ENCODE results near the gene GKN1.
"Not testable (repeated sequence)": the region's sequence is repeated elsewhere in the genome, so short reads cannot be mapped to it uniquely, and the experiment has no call there.

GKN1 gene, protein sequence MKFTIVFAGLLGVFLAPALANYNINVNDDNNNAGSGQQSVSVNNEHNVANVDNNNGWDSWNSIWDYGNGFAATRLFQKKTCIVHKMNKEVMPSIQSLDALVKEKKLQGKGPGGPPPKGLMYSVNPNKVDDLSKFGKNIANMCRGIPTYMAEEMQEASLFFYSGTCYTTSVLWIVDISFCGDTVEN

DNA sequence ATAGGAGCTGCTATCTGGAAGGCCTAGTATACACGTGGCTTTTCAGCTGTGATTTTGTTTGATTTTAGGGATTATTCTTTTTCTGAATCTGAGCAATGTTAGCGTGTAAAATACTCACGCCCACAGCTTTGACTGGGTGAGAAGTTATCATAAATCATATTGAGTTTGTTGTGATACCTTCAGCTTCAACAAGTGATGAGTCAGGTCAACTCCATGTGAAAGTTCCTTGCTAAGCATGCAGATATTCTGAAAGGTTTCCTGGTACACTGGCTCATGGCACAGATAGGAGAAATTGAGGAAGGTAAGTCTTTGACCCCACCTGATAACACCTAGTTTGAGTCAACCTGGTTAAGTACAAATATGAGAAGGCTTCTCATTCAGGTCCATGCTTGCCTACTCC, at the start of gene GKN1:
Gene GKN1 (plus strand): TSS at position 386 of the 400 bp plus-strand sequence. CDS start 42 bp downstream, outside the sequence.
- DNase-seq (ENCODE audit: low spot score), result no peak

DNA sequence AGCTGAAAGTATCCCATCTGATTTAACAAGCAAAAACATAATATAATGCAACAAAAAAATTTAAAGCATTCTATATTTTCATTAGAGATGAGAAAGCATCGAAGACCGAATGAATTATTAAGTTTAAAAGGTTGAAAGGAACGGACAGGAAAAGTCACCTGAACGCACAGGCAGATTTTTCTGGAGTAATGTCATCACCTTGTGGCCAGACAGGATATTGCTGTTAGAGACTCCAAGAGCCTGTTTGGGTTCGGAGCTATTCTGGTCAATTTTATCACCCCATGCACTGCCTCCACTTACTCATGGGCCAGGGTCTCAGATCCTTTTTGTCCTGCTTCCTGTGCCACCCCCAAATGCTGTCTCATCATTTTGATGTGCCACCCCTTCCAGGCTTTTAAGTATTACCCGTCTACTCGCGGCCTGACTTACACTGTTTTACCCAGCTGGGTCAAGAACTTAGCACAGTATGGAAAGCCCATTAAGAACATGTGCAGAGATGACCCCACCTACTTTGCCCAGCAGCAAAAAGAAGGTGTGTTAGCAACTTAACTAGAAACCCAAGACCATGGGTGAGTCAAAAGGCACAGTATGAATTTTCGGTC, 49.0 kb upstream of the GKN1 start:
- DNase-seq (ENCODE audit: low spot score), result peak; percentile 71

DNA sequence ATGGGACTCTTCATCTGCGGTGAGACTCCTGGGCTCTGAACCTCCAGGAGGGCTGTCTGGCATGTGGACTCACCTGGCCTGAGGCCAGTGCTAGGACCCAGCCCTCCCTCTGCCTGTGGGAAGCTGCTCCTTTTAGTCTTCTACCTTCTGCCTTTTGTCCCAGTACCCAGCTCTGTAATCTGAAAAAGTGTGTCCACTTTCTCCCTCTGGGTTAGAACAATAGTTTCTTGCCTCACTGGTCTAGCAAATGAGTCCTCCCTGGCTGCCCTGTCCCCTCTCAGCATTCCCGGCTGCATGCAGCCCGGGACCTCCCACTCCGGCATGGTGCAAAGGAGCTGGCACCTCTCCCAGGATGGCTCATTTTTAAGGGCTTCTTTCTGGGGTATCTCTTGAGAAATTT, 47.6 kb upstream of the GKN1 start:
- DNase-seq (ENCODE audit: low spot score), result no peak

DNA sequence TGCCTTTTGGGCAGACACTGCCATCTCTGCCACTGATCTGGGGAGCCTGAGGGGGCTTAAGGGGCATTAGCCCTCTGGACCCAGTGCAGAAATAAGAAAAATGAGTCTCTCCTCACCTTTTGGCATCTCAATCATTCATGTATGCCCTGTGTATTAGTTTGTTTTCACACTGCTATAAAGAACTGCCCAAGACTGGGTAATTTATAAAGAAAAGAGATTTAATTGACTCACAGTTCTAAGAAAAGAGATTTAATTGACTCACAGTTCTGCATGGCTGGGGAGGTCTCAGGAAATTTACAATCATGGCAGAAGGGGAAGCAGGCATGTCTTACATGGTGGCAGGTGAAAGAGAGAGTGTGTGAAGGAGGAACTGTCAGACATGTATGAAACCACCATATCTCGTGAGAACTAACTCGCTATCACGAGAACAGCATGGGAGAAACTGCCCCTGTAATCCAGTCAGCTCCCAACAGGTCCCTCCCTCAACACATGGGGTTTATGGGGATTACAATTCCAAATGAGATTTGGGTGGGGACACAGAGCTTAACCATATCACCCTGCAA, 43.2 kb upstream of the GKN1 start:
- no peak for DNase-seq (ENCODE audit: low spot score)

DNA sequence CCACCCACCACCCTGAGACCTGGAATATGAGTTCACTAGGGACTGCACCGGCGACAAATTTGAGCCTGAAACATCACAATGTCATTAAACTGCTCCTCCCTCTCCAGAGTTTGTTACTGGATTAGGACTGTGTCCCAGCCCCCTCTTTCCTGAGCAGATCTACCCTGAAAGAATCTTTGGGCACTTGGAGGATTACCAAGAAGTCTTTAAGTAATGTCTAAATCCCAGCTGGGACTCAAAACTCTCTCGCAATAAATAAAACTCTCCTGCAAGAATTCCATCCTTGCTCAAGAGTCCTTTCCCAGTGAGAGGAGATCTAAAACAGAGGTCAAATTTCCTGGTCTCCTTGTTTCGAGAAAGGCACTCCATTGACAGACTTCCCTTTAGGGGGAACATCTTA, 42.6 kb upstream of the GKN1 start:
- no peak for DNase-seq (ENCODE audit: low spot score)

DNA sequence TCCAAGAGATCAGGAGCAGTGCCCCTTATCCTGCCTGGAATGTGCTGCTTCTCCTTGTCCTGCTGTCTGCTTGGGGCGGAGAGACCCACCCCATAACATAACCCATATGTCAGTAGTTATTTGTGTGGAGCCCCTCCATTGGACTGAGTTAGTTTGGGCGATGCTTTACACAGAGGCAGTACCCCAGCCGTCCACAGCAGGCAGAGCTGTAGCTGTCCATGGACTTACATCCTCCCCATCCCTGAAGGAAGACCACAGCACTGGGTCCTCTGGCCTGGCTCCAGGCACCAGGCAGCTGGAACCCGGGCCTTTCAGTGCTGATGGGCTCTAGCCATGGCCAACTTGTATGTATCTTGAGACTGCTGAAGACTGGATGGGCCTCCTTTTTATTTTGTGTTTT, 42.0 kb upstream of the GKN1 start:
- no peak for DNase-seq (ENCODE audit: low spot score)

DNA sequence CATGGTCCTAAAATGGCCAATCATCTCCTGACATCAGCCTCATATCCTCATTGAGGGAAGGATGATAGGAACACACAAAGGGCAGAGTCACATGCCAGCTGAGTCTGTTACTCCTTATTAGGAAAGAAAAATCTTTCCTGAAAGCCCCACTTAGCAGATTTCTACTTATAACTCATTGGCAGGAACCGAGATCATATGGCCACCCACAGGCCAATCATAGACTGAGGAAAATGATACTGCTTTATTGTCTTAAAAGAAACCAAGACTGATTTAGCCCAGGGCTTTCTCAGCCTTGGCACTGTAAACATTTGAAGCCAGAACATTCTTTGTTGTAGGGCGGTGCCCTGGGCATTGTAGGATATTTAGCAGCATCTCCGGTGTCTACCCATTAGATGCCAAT, 40.4 kb upstream of the GKN1 start:
- no peak for DNase-seq (ENCODE audit: low spot score)

DNA sequence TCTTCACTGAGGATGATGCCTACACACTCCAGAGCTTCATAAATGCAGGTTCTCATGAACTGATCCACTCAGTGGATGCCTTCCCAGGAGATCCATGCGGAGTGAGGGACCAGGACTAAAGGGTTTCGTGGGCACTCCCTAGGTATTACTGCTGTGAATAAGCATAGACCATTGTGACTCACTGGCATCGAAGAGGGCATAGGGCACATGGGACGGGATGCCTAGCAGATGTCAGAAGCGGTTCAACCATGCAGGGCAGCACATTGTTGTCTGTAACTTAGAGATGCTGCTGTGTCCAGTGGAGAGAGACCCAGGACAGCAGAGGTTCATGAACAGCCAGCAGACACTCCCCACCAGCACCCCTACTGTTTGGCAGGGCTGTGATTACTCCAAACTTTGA, 39.0 kb upstream of the GKN1 start:
- DNase-seq (ENCODE audit: low spot score), result no peak

DNA sequence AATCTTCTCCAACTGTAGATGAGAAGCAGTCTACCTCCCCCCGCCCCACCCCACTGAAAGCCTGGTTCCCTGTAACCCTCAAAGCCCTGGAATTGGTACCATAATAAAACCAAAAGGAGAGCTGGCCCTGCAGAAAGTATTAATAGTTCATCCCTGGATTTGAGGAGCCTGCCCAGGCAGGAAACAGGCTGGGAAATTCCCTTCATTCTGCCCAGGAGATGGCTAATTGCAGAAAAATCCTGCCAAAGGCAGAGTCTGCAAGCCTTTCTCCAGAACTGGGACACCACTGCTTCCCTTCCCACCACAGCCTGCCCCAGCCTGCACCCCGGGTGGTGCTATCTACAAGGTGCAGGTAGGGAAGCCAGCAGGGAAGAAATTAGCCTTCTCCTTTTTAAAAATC, 38.0 kb upstream of the GKN1 start:
- no peak for DNase-seq (ENCODE audit: low spot score)

DNA sequence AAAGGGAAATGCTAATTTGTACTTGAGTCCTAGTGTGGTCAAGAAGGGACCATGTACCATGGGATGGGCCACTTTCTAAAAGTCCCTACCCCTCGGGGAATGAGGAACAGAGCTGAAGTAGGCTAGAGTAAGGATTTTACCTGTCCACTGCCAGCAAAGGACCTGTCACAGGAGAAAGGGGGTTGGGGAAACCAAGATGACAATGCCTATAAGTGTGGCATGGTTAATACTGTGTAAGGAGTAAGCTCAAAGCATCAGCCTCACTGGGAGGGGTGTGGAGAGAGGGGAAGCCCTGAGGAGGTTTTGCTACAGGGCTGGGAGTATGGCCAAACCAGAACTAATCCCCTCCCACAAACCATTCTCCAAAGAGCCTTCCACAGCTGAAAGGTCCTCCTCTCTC, 37.5 kb upstream of the GKN1 start:
- DNase-seq (ENCODE audit: low spot score), result no peak

DNA sequence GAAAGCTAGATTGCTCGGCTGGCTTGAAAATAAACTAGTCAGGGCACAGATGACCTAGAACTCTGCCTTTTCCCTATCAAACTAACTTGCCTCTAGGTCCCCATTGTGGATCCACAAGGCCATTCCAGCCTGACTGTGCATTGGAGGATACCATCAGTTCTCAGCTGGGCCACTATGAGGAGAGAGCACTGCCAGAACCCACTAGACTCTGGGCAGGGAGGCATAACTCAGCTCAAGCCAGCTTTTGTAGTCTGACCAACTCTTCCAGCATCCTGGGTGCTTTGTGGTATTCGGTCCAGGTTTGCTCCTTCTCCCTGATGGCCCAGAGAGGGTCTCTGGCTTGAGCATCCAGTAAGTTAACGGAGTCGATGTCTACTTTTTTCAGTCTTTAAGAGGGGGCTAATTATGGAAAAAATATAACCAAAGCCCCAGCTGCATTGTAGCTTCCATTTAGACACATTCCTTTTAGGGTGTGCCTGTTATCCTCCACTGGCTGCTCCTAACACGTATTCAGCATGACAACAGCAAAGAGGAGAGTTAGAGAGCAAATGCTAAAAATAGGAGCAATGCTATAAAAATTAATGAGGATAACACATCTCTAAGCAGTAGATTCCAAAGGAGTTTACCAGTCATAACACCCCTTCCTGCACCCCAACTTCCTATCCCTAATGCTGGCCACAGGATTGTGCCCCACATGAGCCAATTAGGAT, 36.9 kb upstream of the GKN1 start:
- DNase-seq (ENCODE audit: low spot score), result no peak

DNA sequence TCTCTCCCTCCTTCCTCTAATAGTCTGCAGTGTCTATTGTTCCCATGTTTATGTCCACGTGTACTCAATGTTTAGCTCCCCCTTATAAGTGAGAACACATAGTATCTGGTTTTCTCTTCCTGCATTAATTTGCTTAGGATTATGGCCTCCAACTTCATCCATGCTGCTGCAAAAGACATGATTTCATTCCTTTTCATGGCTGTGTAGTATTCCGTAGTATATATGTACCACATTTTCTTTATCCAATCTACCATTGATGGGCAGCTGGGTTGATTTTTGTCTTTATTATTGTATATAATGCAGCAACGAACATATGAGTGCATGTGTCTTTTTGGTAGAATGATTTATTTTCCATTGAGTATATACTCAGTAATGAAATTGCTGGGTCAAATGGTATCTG, 35.5 kb upstream of the GKN1 start:
- DNase-seq (ENCODE audit: low spot score), result no peak

DNA sequence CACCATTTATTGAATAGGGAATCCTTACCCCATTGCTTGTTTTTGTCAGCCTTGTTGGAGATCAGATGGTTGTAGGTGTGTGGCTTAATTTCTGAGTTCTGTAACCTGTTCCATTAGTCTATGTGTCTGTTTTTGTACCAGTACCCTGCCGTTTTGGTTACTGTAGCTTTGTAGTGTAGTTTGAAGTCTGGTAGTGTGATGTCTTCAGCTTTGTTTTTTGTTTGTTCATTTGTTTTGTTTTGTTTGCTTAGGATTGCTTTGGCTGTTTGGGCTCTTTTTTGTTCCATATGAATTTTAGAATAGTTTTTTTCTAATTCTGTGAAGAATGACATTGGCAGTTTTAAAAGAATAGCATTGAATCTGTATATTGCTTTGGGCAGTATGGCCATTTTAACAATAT, 34.5 kb upstream of the GKN1 start:
- no peak for DNase-seq (ENCODE audit: low spot score)

DNA sequence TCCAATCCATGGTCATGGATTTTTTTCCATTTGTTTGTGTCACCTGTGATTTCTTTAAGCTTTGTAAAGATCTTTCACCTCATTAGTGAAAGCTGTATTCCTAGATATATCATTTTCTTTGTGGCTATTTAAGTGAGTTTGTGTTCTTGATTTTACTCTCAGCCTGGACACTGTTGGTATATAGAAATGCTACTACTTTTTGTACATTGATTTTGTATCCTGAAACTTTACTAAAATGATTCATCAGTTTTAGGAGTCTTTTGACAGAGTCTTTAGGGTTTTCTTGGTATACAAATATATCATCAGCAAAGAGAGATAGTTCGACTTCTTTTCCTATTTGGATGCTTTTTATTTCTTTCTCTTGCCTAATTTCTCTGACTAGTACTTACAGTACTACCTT, 34.1 kb upstream of the GKN1 start:
- DNase-seq (ENCODE audit: low spot score), result peak; percentile 30

DNA sequence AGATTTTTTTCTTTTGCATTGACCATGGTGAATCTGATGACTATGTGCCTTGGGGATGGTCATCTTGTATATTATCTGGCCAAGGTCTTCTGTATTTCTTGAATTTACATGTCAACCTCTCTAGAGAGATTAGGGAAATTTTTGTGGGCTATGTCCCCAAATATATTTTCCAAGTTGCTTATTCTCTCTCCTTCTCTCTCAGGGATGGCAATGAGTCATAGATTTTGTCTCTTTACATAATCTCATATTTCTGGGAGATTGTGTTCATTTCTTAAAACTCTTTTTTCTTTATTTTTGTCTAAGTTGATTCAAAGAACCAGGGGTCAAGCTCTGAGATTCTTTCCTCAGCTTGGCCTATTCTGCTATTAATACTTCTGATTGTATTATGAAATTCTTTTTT, 31.6 kb upstream of the GKN1 start:
- DNase-seq (ENCODE audit: low spot score), result no peak

DNA sequence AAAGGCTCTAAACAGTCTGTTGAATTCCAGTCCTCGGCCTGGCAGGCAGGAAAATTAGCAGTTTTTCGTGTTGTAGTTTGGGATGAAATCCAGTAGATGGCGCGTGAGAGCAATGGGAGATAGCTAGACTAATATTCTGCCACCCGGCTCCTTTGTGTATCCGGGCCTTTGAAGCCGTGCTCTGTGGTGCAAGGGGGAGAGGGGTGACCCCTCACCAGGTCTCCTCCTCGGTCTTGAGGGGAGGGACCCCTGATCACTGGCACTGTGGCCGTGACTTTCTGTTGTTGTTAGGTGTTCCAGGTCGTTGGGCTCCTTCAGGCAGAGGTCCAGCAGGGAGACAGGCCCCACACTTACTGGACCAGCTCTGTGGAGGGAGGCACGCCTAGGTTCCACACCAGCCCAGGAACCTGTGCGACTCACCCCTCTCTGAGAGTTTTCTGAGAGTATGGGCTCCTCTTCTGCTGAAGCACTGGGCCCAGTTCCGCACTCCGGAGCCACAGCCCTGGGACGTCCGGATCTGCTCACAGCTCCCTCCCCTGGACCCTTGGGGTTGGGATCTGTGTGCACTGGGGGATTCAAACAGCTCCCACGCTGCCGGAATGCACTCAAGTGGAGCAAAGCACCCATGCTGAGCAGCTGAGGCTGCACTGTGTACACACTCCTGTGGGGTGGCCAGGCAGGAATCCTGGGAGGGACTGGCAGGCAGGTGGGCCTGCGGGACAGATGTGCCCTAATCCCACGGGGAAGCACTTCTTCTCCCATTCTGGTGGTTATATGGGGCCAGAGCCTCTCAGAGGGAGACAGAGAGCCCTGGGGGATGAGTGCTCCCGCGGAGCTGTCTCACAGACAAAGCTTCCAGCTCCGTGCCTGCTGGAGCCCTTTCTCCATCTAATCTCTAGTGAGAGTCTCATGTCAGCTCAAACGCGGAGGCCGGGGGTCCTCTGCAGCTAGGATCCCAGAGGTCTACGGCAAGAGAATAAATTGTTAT, 30.6 kb upstream of the GKN1 start:
- DNase-seq (ENCODE audit: low spot score), result peak; percentile 55

DNA sequence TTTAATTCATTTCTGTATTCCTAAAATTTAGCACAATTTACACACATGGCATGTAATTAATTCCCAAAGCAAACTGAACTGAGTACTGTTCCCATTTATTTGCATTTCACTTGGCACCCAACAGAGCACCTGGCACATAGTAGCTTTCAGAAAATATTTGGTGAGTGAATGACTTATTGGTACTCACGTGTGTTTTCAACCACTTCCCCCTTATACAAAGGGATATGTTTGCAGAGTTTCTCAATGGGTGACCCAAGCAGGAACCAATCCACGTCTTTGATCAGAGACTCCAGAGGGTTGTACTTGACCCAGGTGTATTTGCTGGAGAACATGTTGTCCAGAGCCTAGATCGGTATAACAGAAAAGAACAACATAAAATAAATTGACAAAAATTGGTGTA, 28.3 kb upstream of the GKN1 start:
- DNase-seq (ENCODE audit: low spot score), result no peak

DNA sequence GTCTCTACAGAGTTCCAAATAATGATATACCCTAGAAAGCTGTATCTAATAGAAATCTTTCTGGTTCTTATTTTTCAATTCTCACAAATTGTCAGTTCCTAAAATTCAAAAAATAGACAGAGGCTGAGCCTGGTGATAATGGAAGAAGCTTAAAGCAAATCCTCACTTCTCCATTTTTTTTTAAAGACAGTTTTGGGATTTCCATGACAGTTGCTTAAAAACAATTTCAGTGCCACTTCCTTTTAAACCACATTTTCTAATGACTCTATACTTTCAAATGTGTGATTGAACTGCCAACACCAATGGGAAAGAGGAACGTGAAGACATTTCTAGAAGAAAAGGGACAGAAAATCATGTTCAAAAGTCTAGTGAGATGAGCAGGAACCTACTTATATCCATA, 25.7 kb upstream of the GKN1 start:
- DNase-seq (ENCODE audit: low spot score), result no peak

DNA sequence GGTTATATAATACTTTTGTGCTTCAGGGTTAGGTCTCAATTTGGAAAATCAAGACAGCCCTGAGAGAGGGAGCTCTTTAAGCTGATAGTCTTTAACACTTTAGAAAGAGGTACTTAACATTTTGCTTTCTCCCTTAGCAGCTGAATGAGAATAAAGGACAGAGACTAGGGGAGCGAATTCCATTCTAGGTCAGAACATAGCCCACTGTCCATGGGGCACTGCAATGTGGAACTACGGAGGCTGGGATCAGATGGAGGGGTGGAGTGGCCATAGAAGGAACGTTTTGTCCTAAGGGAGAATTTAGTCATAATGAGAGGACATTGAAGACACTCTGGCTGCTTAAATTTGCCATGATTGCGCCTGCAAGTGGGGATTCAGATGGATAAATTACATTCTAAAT, 22.5 kb upstream of the GKN1 start:
- DNase-seq (ENCODE audit: low spot score), result no peak

DNA sequence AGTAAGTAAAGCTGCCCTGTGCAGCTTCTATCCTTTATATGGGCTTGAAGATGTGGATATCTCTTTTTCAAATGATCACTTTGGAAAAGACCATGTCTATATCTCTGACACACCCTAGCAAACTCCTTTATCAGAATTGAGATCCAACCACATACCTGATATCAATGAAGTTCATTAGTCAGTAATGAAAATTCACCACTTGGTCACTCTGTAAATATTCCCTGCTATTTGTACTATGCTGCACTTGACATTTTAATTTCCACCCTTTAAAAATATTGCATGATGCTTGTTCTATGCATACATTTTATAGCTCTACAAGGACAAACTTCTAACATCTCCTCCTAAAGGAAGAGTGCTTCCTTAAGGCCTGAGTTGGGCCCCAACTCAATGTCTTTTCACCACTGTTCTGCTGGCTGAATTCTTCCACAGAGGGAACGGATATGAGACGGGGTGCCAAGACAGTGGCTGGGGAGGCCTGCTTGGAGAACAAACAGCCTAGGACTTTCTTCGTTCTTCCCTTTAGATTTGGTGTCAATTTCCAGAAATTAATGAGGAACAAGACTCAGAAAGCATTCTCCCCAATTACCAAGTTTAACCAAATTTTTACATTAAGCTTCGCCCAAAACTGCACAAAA, 21.4 kb upstream of the GKN1 start, which contains the start of gene GKN2:
Gene GKN2 (minus strand): TSS at position 7 of the 635 bp plus-strand sequence. CDS start 32 bp downstream, outside the sequence.
- no peak for DNase-seq (ENCODE audit: low spot score)

DNA sequence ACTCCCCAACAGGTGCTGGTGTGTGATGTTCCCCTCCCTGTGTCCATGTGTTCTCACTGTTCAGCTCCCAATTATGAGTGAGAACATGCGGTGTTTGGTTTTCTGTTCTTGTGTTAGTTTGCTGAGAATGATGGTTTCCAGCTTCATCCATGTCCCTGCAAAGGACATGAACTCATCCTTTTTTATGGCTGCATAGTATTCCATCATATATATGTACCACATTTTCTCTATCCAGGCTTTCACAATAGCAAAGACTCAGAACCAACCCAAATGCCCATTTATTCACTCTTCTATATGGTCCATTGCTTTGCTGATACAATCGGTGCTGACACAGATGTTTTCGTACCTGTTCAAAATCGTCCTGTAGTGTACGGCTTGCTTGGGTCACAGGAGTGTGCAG, 19.0 kb upstream of the GKN1 start:
- DNase-seq (ENCODE audit: low spot score), result not testable (repeated sequence)

DNA sequence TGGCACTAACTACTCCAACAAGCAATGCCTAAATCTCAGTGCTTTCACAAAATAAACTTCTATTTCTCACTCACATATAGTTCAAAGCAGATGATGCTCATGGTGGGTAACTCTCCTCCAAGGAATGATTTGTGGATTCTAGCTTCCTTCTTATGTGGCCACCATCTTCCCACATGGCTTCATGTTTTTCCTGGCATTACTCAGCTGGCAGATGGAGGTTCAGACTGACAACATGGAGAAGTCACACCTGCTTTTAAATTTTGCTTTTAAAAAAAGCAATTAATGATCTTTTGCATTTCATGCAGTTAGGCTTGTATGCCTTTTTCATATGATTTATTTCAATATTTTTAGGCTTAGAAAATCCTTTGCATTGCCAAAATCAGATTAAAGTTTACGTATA, 15.4 kb upstream of the GKN1 start:
- no peak for DNase-seq (ENCODE audit: low spot score)

All from activated CD4-positive, alpha-beta T cell treated with anti-CD3 and anti-CD28 coated beads, Interleukin-2, Interleukin-4, amounts not matched to agents 100 ng/mL and 50 ng/mL, durations not matched to agents 16 hours and 8 hours (primary cell).